HG02885 (cell line): Measurements from ENCODE around the gene HSPA12B.

Experiments
- ATAC-seq: cut with Tn5 transposase; IDR thresholded peaks from one replicate; pipeline ENCODE4 v1.9.1; 2021; ENCODE audit warnings: mild to moderate bottlenecking; ENCODE audit not compliant: unreplicated experiment, poor library complexity

Gene HSPA12B

GRCh38 chr20:3800256-3800877 is 67.9 kb downstream of the HSPA12B start:
- no peak for ATAC-seq

DNA sequence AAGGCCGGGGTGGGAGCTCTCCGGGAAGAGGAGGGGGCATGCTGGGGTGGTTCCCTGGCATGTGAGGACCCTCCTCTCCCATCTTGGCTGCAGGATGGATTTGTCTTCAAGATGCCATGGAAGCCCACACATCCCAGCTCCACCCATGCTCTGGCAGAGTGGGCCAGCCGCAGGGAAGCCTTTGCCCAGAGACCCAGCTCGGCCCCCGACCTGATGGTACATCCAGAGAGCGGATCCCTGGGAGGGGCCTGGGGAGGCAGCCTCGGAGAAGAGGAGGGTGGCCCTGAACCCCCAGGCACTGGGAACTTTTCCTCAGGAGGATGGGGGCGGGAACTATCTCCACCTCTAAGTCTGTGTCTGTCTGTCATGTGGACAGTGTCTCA is 68.4 kb downstream of the HSPA12B start:
- ATAC-seq, result no peak

- no peak for ATAC-seq
Observed at GRCh38 chr20:3801299-3801698, 68.8 kb downstream of the HSPA12B start.

DNA sequence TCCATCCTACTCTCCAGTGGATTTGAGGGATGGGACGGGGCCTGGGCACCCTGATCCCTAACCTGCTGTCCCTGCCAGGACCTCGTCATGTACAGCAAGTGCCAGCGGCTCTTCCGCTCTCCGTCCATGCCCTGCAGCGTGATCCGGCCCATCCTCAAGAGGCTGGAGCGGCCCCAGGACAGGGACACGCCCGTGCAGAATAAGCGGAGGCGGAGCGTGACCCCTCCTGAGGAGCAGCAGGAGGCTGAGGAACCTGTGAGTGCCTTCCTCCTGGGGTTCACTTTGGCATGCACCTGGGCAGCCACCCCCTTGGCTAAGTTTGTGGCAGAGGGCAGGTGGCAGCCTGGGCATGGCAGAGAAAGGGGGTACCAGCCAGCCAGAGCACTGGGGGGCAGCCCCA is 69.4 kb downstream of the HSPA12B start:
- no peak for ATAC-seq
